Measurements from ENCODE around the gene CPSF2.
A peak's percentile ranks its signal among the peaks of the same experiment; 100 is the strongest.

The CPSF2 gene

DNA sequence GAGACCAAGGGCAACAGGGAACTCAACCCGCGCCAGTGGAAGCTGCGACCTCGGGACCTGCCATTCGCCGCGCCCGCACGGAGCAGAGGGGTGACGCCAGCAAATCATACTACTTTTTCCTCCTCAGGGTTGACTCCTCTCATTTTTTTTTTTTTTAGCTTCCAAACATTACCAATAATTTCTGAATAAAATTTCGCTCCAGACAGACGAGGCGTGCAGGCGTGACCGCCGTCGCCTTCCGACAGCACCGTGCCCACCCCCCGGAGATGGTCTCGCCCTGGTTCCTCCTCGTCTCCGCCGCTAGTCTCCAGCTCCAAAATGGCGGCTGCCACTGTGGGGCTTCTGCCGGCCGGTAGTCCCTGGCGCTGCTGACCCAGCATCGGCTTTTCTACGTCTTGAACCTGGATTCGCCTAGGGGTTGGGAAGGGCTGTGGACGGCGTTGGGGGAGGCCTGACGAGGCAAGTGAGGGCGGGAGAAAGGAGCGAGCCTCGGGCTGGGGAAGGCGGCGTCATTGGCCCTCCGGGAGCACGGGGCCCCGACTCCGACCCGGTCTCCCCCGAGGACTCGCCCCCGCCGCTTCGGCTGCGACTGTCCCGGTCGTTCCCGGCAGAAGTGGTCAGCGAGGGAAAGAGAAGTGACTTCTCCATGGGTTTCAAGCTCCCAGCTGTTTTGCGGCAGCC lies at the start of gene CPSF2, which contains the start of gene NDUFB1:
Gene CPSF2 (plus strand): TSS at position 300 of the 681 bp plus-strand sequence. CDS start 9,016 bp downstream, outside the sequence.
Gene NDUFB1 (minus strand): TSS at position 37 of the 681 bp plus-strand sequence. CDS start 4,069 bp downstream, outside the sequence.
- DNase-seq (ENCODE audit: low read depth) = peak; percentile 49

GRCh38 chr14:92074555-92074954 lies 47.2 kb upstream of the CPSF2 start:
- no peak for DNase-seq (ENCODE audit: low read depth)

DNA sequence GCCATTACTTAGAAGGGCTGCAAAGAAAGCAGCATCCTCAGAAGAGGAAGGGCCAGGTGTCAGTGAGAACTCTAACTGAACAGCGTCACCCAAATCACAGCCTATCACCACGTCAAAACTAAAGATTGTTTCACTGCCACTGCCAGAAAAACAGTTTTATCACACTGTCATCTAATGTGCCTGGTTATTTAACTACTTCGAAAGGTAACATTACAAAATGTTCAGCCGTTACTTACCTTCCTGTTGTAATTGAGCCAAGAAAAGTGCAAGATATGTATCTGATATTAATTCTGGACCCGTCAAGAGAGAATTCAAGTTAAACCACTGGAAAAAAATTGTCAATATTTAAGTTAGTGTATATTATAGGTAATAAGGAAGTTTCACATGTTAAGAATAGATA lies 33.3 kb upstream of the CPSF2 start:
- no peak for DNase-seq (ENCODE audit: low read depth)

DNA sequence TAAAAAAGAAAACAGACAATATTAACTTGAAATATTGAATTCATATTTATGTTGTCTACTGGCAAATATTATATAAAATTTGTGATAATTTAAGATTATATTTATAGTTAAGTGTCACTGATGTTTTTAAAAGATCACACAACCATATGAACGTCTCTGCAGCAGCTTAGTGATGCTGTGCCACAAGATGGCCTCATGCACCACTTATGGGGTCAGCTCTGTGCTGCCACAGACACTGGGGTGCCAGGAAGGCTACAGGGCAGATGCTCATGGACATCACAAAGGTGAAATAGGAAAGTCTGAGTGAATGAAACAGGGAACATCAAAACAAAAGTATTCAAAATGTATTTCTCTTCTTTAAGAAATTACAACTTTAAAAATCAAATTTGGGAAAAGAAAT lies 28.4 kb upstream of the CPSF2 start:
- no peak for DNase-seq (ENCODE audit: low read depth)

- DNase-seq (ENCODE audit: low read depth) = no peak
Measured at GRCh38 chr14:92099802-92100201, 22.0 kb upstream of the CPSF2 start.

DNA sequence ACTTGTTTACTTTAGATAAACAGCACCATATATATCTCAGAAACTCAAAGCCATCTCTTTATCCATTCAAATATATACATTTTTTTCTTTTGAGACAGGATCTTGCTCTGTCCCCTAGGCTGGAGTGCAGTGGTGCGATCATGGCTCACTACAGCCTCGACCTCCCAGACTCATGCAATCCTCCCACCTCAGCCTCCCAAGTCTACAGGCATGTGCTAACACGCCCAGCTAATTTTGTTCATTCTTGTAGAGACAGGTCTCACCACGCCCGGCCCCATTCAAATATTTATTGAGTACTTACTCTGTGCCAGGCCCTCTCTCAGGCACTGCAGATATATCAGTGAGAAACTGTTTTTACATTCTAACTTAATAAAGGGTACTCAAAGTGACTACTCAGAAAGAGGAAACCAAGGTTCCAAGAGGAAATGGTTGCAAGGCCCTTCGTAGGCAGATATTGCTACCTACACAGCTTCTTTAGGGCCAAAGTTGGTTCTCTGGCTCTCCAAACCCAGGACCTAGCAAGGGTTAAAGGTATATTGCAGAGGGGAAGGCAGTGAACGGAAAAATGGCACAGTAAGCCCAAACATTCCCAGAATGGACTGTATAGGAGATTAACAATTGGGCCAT lies 18.3 kb upstream of the CPSF2 start:
- no peak for DNase-seq (ENCODE audit: low read depth)

- no peak for DNase-seq (ENCODE audit: low read depth)
Measured at GRCh38 chr14:92105073-92105892, 16.5 kb upstream of the CPSF2 start.

DNA sequence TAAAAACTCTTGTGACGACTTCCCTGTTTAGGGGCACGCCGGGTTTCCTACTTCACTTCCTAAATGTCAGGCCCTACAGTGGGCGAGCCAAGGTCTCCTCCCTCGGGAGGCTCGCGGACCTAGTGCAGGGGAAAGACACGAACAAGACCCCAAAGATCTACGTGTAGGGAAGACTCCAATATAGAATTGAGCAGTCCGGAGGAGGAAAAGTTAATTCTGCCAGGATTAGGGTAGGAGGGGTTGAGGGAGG lies 16.0 kb upstream of the CPSF2 start:
- DNase-seq (ENCODE audit: low read depth) = peak; percentile 24

GRCh38 chr14:92106143-92106926 lies 15.4 kb upstream of the CPSF2 start, which contains the start of gene ATXN3:
Gene ATXN3 (minus strand): TSS chr14:92106582. CDS start chr14:92106552, 30 bp downstream.
- peak; percentile 93 for DNase-seq (ENCODE audit: low read depth)

DNA sequence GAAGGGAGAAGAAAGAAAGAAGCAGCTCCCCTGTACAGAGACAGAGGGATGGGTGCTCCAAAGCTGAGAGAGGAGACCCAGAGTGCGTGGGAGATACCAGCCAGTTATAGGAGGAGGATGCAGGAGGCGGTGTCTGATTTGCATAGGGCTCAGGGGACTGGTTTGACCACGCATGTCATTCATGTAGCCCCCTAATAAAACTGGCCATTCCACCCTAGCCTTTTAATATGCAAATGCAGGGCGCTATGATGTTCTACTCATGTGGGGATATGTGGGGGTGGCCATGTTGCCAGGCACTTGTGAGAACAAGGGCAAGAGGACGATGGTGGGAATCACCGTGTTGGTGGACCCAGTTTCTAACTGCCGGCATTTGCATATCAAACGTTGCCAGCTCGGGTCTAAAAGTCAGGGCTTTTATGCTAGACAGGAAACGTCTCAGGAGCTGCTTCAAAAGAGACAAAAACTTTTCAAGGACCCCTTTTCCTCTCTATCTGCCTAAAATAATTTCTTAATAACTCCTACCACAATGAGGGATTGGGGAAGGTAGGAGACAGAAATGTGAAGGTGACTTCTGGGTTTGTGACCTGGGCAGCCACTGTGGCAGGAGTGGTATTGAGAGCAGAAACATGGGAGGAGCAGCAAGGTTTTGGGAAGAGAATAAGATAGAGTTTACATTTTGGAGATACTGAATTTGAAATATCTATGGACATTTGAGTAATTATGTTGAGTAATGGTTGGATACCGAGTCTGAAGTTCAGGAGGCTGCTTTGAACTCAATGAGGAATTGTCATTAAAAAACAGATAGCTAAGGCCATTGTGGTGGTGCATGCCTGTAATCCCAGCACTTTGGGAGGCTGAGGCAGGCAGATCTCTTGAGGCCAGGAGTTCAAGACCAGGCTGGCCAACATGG lies 13.2 kb upstream of the CPSF2 start:
- no peak for DNase-seq (ENCODE audit: low read depth)

GRCh38 chr14:92109490-92109889 lies 12.3 kb upstream of the CPSF2 start:
- no peak for DNase-seq (ENCODE audit: low read depth)

- DNase-seq (ENCODE audit: low read depth) = no peak
Measured at GRCh38 chr14:92121207-92121669, 531 bp upstream of the CPSF2 start.

DNA sequence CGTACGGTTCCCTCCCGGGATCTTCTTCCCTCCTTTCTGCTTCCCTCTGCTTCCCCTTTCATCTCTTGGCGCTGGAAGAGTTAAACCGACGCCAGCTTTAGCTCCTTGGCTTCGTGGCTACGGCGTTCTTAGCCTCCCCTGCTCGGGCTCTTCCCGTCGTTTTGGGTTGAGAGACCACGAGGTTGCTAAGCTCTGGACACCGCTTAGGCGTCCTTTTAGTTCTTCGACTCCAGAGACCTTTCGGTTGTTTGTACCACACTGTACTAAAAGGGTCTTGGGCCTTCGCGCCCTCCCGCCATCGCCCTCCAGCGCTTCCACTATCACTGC lies 545 bp downstream of the CPSF2 start:
- DNase-seq (ENCODE audit: low read depth) = no peak

- DNase-seq (ENCODE audit: low read depth) = no peak
Measured at GRCh38 chr14:92122761-92123160, 992 bp downstream of the CPSF2 start.

- DNase-seq (ENCODE audit: low read depth) = no peak
Measured at GRCh38 chr14:92134456-92134855, 12.7 kb downstream of the CPSF2 start.

- DNase-seq (ENCODE audit: low read depth) = no peak
Measured at GRCh38 chr14:92135269-92135668, 13.5 kb downstream of the CPSF2 start.

DNA sequence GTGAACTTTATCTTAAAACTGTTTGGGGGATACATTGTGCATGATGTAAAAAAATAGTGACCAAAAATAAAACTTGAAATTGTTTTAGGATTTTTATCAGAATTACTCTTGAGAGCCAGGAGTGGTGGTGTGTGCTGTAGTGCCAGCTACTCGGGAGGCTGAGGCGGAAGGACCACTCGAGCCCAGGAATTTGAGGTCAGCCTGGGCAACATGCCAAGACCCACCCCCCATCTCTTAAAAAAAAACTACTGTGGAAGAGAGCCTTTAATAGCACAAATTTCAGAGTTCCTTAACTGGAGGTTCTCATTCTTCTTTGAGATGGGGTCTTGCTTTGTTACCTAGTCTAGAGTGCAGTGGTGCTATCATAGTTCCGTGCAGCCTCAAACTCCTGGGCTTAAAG lies 21.5 kb downstream of the CPSF2 start:
- DNase-seq (ENCODE audit: low read depth) = no peak

DNA sequence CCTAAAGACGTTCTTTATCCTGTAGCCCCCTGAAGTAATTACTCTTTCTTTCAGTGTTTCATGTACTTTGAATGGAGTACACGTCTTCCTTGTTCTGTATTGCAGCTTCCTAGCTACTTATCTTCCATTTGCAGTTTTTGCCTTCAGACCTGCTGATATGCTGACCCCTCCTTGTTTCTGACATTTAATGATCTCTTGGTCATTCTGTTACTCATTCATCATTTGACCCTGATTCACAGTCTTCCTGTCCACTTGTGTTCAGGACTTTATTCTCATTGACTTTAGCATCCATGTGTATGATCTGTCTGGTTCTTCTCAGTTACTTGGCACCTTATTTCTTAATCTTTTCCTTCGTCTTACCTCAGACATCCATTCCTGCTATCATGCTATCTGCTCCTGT lies 22.2 kb downstream of the CPSF2 start:
- no peak for DNase-seq (ENCODE audit: low read depth)

GRCh38 chr14:92144708-92145107 lies 22.9 kb downstream of the CPSF2 start:
- DNase-seq (ENCODE audit: low read depth) = no peak

- DNase-seq (ENCODE audit: low read depth) = no peak
Measured at GRCh38 chr14:92153581-92153980, 31.8 kb downstream of the CPSF2 start.

DNA sequence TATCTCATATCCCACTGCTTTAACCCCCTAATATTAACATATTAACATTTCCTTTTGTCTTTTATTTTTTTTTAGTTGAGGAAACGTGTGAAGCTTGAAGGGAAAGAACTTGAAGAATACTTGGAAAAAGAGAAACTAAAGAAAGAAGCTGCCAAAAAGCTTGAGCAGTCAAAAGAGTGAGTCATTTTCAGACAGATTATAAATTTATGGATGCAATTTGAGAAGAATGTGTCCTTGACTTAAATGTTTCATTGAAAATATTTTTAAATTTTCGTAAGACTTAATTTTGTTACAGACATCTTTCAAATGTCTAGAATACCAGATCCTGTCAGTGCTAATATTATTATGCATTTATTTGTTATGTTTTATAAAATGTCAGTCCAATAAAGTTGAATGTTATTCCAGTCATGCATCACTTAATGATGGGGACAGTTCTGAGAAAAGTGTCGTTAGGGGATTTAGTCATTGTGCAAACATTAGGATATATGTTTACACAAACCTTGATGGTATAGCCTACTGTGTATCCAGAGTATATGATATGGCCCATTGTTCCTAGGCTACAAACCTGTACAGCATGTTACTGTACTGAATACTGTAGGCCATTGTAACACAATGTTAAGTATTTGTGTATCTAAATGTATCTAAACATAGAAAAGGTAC lies 32.6 kb downstream of the CPSF2 start:
- no peak for DNase-seq (ENCODE audit: low read depth)

All from HS-27A (cell line).